Measurements from ENCODE around the gene C4orf51.

DNA sequence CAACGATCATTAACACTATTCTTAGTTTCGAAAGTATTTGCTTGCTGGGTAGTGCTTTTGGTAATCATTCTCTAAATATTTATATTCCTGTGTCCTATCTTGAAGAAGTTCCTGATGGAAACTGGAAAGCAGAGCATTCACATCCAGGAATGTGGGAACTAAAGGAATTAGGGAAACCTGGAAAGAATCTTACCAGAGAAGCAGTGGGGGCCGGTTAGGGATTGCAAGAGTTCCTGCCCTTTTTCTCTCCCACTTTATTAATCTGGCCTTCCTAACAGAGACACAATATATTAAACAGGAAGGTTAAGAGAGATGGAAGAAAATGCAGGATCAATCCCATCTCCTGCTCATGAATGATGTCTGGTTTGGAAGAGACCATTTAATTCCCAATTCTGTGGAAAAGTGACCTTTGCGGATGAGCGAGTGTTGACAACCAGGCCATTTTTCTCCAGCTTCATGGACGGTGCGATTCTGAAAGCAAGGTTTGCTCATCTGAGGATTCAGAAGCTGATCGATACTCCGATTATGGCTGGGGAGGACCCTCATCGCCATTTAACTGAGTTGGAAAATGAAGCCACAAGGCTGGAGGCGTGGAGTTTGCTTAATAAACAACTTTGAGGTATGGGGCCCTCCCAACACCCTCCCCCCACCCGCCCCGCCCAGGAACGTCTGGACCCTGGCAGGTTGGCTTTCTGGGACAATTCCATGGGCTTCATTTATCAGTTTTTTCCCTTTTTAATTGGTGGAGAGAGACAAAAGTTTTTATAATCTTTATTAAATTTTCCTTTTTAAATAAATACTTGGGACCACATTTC, 52.3 kb downstream of the C4orf51 start:
- TF ChIP-seq POLR2A (IDR thresholded peaks at IDR 0.05) = no peak
- TF ChIP-seq, protein P1, sequence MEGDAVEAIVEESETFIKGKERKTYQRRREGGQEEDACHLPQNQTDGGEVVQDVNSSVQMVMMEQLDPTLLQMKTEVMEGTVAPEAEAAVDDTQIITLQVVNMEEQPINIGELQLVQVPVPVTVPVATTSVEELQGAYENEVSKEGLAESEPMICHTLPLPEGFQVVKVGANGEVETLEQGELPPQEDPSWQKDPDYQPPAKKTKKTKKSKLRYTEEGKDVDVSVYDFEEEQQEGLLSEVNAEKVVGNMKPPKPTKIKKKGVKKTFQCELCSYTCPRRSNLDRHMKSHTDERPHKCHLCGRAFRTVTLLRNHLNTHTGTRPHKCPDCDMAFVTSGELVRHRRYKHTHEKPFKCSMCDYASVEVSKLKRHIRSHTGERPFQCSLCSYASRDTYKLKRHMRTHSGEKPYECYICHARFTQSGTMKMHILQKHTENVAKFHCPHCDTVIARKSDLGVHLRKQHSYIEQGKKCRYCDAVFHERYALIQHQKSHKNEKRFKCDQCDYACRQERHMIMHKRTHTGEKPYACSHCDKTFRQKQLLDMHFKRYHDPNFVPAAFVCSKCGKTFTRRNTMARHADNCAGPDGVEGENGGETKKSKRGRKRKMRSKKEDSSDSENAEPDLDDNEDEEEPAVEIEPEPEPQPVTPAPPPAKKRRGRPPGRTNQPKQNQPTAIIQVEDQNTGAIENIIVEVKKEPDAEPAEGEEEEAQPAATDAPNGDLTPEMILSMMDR (IDR thresholded peaks at IDR 0.05 in 8 of 11, conservative IDR thresholded peaks at IDR 0.05 in 3 of 11) = no peak

Measured in spleen (tissue), 7 donors.